ENCODE results near the gene SGCD.

SGCD gene

DNA sequence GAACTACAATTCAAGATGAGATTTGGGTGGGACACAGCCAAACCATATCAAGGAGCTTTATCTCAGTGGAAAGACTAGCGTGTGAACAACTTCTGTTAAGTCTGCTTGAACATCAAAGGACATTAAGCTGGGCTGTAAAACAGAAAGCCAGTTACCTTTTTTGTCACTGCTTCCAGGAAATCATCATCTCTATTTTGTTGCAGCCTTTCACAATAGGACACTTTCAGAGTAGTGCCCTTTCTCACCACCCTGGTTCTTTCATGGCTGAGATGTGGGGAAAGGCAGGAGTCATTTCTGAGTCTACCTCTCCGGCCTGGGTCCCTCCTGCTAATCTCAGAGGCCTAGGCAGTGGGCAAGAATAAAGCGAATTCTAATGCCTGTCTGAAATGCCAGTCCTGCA is 426.9 kb downstream of the SGCD start:
- H3K4me1 Mint-ChIP-seq (ENCODE audit: low read depth), result peaks cover 11% of the 10 kb centered on the region
- no peaks in the 10 kb centered on the region for H3K36me3 Mint-ChIP-seq (ENCODE audit: low read depth)
- no peaks in the 10 kb centered on the region for H3K27me3 Mint-ChIP-seq (ENCODE audit: low read depth)
- no peaks in the 10 kb centered on the region for H3K9me3 Mint-ChIP-seq
- DNase-seq (ENCODE audit: low spot score), result no peak
- H3K4me3 Mint-ChIP-seq, result peak overlapping the region; percentile 25
- peak overlapping the region; percentile 56 for H3K27ac Mint-ChIP-seq

DNA sequence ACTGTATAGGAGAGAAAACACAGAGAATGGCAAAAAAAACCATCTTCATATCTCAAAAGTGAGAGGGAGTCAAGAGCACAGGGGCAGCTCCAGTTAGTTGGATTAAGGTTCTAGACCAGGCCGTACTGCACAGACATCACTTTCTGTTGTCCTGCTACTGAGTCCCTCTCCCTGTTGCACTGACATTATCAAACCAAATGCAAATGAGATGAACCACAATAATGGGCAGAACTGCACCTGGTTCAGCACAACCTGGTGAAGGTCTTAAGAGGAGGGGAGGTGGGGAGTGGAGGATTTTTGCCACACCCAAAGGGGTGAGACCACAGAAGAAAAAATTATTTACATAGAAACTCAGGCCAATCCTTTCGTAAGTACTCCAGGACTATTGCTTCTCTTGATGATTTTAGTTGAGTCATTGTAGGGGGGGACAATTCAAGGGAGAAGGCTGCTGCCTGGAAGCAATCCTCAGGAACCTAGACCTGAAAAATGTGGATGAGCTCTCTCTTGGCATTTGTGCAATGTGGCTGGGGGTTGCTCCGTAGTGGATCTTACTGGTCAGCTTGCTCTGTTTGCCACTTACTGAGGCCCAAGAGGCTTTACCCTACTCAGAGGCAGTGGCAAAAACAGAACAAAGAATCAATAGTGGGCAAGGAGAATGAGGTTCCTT is 428.6 kb downstream of the SGCD start:
- no peak overlapping the region for H3K27ac Mint-ChIP-seq
- H3K9me3 Mint-ChIP-seq, result no peaks in the 10 kb centered on the region
- no peaks in the 10 kb centered on the region for H3K27me3 Mint-ChIP-seq (ENCODE audit: low read depth)
- peaks cover 11% of the 10 kb centered on the region for H3K4me1 Mint-ChIP-seq (ENCODE audit: low read depth)
- H3K36me3 Mint-ChIP-seq (ENCODE audit: low read depth), result no peaks in the 10 kb centered on the region
- no peak overlapping the region for H3K4me3 Mint-ChIP-seq
- no peak for DNase-seq (ENCODE audit: low spot score)

DNA sequence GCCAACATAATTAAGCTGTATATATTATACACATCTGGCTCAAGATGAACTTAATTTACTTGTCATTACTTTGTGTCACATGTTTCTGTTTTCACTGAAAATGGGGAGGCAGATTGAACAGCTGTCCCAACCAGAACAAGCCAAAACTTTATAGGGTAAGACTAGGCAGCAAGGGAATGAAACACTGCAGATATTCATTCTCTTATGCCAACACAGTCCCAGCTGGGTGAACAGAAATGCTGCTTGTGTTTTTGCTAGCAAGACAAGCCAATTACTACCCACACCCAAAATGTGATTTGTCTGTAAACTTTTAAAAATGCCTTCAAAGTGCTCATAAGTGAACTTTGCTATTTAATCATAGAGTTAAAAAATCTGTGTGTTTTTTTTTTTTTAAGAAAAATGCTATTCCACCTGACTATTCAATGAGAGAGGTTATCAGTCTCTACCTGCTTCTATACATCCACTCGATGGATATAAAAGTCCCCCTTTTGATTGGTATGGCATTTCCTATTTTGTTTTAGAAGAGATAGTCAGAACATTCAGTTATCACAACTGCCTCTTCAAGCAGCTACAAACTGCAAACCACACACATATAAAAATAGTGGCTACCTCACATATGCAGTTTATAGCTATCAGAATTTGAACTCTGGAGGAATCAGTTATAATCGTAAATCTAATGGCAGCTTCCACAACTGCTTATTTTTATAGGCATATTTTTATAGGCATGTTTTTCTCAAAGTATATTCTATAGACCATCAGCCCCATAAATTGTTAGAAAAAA is 431.2 kb downstream of the SGCD start:
- DNase-seq (ENCODE audit: low spot score), result no peak
- Mint-ChIP-seq H3K27me3 (ENCODE audit: low read depth) (no peaks in the 10 kb centered on the region), H3K36me3 (ENCODE audit: low read depth) (no peaks in the 10 kb centered on the region), H3K4me1 (ENCODE audit: low read depth) (peaks cover 11% of the 10 kb centered on the region), H3K4me3 (no peak overlapping the region), H3K27ac (no peak overlapping the region), H3K9me3 (no peaks in the 10 kb centered on the region)

DNA sequence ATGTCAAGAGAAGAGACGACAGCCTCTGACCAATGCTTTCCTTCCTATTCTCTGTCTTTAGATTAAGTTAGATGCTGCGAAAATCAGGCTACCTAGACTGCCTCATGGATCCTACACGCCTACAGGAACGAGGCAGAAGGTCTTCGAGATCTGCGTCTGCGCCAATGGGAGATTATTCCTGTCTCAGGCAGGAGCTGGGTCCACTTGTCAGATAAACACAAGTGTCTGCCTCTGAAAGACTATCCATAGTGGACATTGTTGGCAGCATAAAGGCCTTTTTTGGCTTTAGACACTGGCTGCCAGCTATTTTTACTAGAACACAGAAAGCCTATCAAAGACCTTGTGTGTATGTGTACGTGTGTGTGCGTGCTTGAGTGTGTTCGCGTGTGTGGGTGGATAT is 432.2 kb downstream of the SGCD start:
- H3K27ac Mint-ChIP-seq, result no peak overlapping the region
- H3K36me3 Mint-ChIP-seq (ENCODE audit: low read depth), result no peaks in the 10 kb centered on the region
- H3K4me1 Mint-ChIP-seq (ENCODE audit: low read depth), result peaks cover 3% of the 10 kb centered on the region
- H3K9me3 Mint-ChIP-seq, result no peaks in the 10 kb centered on the region
- no peaks in the 10 kb centered on the region for H3K27me3 Mint-ChIP-seq (ENCODE audit: low read depth)
- DNase-seq (ENCODE audit: low spot score), result no peak
- no peak overlapping the region for H3K4me3 Mint-ChIP-seq

DNA sequence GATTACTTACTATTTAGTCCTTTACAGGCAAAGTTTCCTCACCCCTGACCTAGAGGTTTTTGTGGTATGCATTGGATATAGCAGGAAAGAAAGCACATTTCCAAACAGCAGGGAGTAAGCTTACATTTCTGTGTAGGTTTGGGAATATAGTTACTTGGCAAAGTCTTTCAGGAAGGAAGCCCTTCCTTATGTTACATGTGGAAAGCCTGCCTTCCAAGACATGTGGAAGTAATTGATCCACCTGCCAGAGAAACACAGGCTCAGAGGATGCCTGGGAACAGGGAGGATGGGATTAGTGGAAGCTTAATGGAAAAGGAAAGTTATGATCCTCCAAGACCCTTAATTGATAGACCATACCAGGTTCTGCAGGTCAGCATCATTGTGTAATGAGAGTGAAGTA is 435.8 kb downstream of the SGCD start:
- H3K27ac Mint-ChIP-seq, result no peak overlapping the region
- H3K27me3 Mint-ChIP-seq (ENCODE audit: low read depth), result peaks cover 2% of the 10 kb centered on the region
- H3K36me3 Mint-ChIP-seq (ENCODE audit: low read depth), result no peaks in the 10 kb centered on the region
- H3K4me3 Mint-ChIP-seq, result no peak overlapping the region
- H3K9me3 Mint-ChIP-seq, result no peaks in the 10 kb centered on the region
- DNase-seq (ENCODE audit: low spot score), result no peak
- peaks cover 6% of the 10 kb centered on the region for H3K4me1 Mint-ChIP-seq (ENCODE audit: low read depth)

DNA sequence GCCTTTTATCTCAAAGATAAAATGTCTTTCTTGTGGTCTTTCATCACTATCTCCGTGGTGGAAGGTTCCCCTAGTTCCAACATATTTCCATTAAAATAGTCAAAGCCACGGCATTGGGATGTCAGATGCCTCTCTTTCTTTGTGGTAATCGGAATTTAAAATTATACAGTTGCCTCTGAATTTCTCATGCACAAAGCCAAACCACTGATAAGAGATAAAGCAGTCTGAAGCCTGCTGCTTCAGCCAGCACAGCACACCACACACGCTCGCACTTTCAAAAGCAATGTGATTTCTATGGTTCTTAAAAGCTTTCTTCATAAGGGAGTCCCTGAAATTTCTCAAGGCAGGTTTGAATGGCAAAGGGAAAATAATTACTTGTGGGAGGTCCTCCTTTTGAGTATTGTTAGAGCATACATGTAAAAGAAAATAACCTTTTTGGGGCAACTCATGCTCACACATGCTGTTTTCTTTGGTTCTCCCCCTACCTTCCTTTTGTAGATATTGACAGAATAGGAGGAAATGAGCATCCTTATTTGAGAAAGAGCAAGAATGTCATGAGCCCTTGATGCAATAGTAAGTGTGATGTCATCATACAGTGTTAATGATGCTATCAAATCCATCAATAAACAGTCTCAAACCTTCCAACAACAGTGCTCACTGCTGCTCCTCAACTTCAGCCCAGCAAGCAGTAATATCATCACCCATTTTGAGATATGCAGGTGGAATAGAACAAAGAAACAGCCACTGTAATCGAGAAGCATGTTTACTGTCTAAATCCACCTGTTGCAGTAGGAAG is 437.4 kb downstream of the SGCD start:
- peaks cover 8% of the 10 kb centered on the region for H3K27me3 Mint-ChIP-seq (ENCODE audit: low read depth)
- no peak overlapping the region for H3K27ac Mint-ChIP-seq
- H3K4me1 Mint-ChIP-seq (ENCODE audit: low read depth), result peaks cover 6% of the 10 kb centered on the region
- no peaks in the 10 kb centered on the region for H3K9me3 Mint-ChIP-seq
- DNase-seq (ENCODE audit: low spot score), result no peak
- no peak overlapping the region for H3K4me3 Mint-ChIP-seq
- no peaks in the 10 kb centered on the region for H3K36me3 Mint-ChIP-seq (ENCODE audit: low read depth)

DNA sequence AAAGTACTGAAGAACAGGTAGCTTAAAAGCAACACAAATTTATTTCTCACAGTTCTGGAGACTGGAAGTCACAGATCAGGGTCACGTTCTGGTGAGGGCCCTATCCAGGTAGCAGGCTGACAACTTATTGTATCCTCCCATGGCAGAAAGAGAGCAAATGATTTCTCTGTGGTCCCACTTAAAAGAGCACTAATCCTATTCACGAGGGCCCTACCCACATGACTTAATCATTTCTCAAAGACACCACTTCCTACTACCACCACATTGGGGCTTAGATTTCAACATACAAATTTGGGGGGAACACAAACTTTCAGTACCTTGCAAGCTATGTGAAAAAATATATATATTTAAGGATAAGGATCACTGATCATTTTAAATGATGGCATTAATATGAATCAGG is 447.3 kb downstream of the SGCD start:
- H3K9me3 Mint-ChIP-seq, result no peaks in the 10 kb centered on the region
- H3K4me3 Mint-ChIP-seq, result no peak overlapping the region
- no peaks in the 10 kb centered on the region for H3K36me3 Mint-ChIP-seq (ENCODE audit: low read depth)
- H3K4me1 Mint-ChIP-seq (ENCODE audit: low read depth), result peaks cover 4% of the 10 kb centered on the region
- peaks cover 2% of the 10 kb centered on the region for H3K27me3 Mint-ChIP-seq (ENCODE audit: low read depth)
- H3K27ac Mint-ChIP-seq, result no peak overlapping the region
- no peak for DNase-seq (ENCODE audit: low spot score)

DNA sequence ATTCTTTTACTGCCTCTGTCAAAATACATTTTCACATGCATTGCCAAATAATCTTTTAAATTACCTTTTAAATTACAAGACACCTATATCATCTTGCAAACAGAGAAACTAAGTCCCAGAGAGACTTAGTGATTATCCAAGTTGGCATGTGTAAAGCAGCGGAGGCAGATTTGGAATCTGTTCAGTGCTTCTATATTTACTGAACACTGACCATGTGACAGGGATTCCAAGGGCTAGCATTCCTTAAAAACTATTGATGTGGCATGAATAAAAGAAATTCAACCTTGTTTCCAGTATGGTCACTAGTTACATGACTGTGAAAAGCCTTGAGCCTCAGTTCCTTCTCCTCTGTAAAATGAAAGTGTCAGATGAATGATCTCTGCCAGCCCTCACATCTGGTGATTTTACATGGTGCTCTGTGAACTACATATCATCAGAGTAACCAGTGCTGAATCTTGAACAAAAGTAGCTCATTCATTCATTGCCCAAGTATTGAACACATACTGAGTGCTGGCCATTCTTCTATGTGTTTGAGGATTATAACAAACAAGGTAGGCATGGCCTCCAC is 451.3 kb downstream of the SGCD start:
- Mint-ChIP-seq H3K4me1 (ENCODE audit: low read depth) (peaks cover 4% of the 10 kb centered on the region), H3K4me3 (no peak overlapping the region), H3K9me3 (no peaks in the 10 kb centered on the region)

DNA sequence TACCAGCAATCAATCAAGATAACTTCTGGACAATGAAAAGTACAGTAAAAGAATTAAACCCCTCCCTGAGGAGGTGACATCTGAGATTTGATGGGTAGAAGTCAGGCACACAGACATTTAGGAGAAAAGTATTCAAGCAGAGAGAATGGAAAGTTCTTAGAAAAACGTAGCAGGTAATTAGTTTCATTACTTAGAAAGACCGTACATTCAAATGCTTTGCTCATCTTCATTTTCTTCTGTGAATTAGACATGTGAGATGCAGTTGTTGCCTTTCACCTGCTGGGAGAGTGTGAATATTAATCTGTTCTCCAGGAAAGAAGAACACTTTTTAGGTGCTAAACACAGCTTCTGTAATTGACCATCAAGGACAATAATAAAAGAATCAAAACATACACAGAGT is 451.8 kb downstream of the SGCD start:
- no peak for DNase-seq (ENCODE audit: low spot score)
- Mint-ChIP-seq H3K27me3 (ENCODE audit: low read depth) (no peaks in the 10 kb centered on the region), H3K4me1 (ENCODE audit: low read depth) (peaks cover 4% of the 10 kb centered on the region), H3K36me3 (ENCODE audit: low read depth) (no peaks in the 10 kb centered on the region), H3K4me3 (no peak overlapping the region), H3K27ac (peak overlapping the region; percentile 5), H3K9me3 (no peaks in the 10 kb centered on the region)

More for the DNA sequence above, 451.3 kb downstream of the SGCD start:
- Mint-ChIP-seq H3K27ac (no peak overlapping the region), H3K27me3 (ENCODE audit: low read depth) (peaks cover 2% of the 10 kb centered on the region), H3K36me3 (ENCODE audit: low read depth) (no peaks in the 10 kb centered on the region)
- no peak for DNase-seq (ENCODE audit: low spot score)

DNA sequence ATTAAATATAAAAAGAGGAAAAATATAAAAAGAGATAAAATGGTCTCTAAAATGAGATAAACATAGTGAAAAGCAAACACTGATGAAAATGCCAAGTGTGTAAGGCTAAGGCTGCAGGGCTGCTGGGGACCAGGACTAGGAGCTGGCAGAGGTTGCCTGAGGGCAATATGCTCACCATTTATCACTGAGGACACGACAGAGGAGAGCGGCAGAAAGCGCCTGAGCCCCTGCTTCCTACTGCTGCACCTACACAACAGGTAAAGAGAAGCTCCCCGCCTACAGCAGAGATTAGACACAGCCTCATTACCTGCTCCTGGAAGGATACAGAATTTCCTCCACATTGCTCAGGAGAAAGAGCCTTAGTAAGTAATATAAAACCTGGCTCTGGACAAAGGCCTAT is 452.5 kb downstream of the SGCD start:
- Mint-ChIP-seq H3K9me3 (no peaks in the 10 kb centered on the region), H3K4me3 (no peak overlapping the region), H3K36me3 (ENCODE audit: low read depth) (no peaks in the 10 kb centered on the region), H3K4me1 (ENCODE audit: low read depth) (peaks cover 4% of the 10 kb centered on the region), H3K27ac (no peak overlapping the region), H3K27me3 (ENCODE audit: low read depth) (no peaks in the 10 kb centered on the region)
- no peak for DNase-seq (ENCODE audit: low spot score)

DNA sequence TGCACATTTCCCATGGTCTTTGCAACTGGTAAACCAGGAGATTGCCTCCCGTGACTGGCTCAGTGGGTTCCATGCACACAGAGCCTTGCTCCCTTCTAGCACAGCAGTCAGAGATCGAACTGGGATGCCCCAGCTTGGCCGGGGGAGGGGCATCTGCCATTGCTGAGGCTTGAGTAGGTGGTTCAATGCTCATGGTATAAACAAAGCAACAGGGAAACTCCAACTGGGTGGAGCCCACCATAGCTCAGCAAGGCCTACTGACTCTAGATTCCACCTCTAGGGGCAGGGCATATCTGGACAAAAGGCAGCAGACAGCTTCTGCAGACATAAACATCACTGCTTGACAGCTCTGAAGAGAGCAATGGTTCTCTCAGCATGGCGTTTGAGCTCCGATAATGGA is 456.1 kb downstream of the SGCD start:
- H3K9me3 Mint-ChIP-seq, result no peaks in the 10 kb centered on the region
- H3K36me3 Mint-ChIP-seq (ENCODE audit: low read depth), result no peaks in the 10 kb centered on the region
- H3K27ac Mint-ChIP-seq, result no peak overlapping the region
- H3K4me3 Mint-ChIP-seq, result no peak overlapping the region
- DNase-seq (ENCODE audit: low spot score), result no peak
- peaks cover 6% of the 10 kb centered on the region for H3K27me3 Mint-ChIP-seq (ENCODE audit: low read depth)
- H3K4me1 Mint-ChIP-seq (ENCODE audit: low read depth), result peaks cover 4% of the 10 kb centered on the region

DNA sequence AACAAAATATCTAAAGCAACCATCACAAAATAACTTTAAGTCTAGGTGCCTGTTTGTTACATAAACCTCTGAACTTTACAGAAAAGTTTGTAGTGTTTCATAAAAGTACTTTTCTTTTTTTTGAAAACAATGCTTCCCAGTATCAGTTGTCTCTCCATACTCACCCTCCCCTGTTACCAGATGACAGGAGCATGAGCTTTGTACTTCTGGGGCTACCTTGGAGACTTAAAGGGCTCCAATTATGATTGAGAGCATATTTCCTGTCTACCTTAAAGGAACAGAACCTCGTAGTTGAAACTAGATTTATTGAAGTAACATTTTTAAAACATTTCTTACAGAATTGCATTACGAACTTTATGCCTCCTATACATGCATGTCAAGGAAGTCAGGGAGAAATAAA is 467.7 kb downstream of the SGCD start:
- no peaks in the 10 kb centered on the region for H3K9me3 Mint-ChIP-seq
- peaks cover 12% of the 10 kb centered on the region for H3K27me3 Mint-ChIP-seq (ENCODE audit: low read depth)
- DNase-seq (ENCODE audit: low spot score), result no peak
- peaks cover 5% of the 10 kb centered on the region for H3K4me1 Mint-ChIP-seq (ENCODE audit: low read depth)
- no peak overlapping the region for H3K4me3 Mint-ChIP-seq
- no peak overlapping the region for H3K27ac Mint-ChIP-seq
- no peaks in the 10 kb centered on the region for H3K36me3 Mint-ChIP-seq (ENCODE audit: low read depth)

DNA sequence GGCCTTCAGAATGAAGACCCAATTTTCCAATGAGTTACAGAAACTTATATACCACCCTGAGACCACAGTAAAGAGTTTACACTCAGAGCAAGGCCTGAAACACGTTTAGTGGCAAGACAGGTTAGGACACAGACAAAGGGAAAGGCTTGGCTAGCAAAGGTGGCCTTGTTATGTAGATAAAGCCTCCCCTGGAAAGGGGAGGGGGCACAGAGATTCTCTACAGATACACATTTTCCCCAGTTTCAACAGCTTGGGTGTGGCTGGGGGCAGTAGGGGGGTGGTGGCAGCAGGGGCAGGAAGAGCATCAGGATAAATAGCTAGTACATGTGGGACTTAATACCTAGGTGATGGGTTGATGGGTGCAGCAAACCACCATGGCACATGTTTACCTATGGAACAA is 471.2 kb downstream of the SGCD start:
- no peak overlapping the region for H3K27ac Mint-ChIP-seq
- H3K36me3 Mint-ChIP-seq (ENCODE audit: low read depth), result no peaks in the 10 kb centered on the region
- H3K4me3 Mint-ChIP-seq, result no peak overlapping the region
- peaks cover 5% of the 10 kb centered on the region for H3K4me1 Mint-ChIP-seq (ENCODE audit: low read depth)
- H3K9me3 Mint-ChIP-seq, result no peaks in the 10 kb centered on the region
- H3K27me3 Mint-ChIP-seq (ENCODE audit: low read depth), result peaks cover 28% of the 10 kb centered on the region
- no peak for DNase-seq (ENCODE audit: low spot score)

DNA sequence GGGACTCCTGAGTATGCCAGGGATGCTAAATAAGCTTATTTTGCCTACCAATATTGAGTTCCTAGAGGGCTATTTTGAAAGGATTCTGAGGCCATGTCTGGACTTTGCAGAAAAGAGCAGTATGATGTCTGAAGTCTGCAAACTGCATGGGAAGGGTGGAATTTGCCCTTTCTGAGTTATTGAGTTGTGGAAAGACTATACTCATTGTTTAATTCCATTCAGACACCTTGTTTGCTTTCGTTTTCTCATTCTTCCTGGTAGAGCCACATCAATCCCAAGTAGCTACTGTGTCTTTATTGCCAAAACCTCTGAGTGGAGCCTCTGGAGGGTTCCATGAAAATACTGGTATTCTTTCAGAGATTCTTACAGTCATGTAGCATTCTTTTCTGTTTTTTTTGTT is 472.2 kb downstream of the SGCD start:
- DNase-seq (ENCODE audit: low spot score), result no peak
- no peaks in the 10 kb centered on the region for H3K9me3 Mint-ChIP-seq
- H3K36me3 Mint-ChIP-seq (ENCODE audit: low read depth), result no peaks in the 10 kb centered on the region
- no peak overlapping the region for H3K4me3 Mint-ChIP-seq
- H3K27me3 Mint-ChIP-seq (ENCODE audit: low read depth), result peaks cover 28% of the 10 kb centered on the region
- peaks cover 5% of the 10 kb centered on the region for H3K4me1 Mint-ChIP-seq (ENCODE audit: low read depth)
- no peak overlapping the region for H3K27ac Mint-ChIP-seq

Measured in T-helper 2 cell treated with Interferon-gamma antibody and Interleukin-4, amounts not matched to agents 5 μg/mL and 100 μg/mL, for 36 hours (primary cell).